ENCODE measurements around the gene POC1A. TPM values are rescaled to one million over a fixed set of nuclear protein-coding genes. Genes with fewer than 3 reads are reported as not detected.

The POC1A gene
- total and polyA plus RNA-seq, 2 experiments from 2014 or later, result 19.1 to 26.7 TPM

- H3K27me3 Mint-ChIP-seq (ENCODE audit: insufficient read depth, low read depth, poor library complexity), result peaks cover 2% of the 10 kb centered on the region
- DNase-seq (ENCODE audit: low spot score) (no peak), ATAC-seq (no peak)
- Histone ChIP-seq H3K27me3 (ENCODE audit: insufficient read depth) (no peaks in the 10 kb centered on the region), H3F3A (replicated peaks; ENCODE audit: low read depth) (0 out of 2 replicates have a peak, but pooled peaks cover 4% of the 10 kb centered on the region), H4K20me1 (replicated peaks; ENCODE audit: insufficient read depth) (no peaks in the 10 kb centered on the region; the same call in 1 of the 2 replicates), H3K4me1 (ENCODE audit: insufficient read depth) (peaks cover 8% of the 10 kb centered on the region; the same call in 1 of the 2 replicates), H3K36me3 (ENCODE audit: insufficient read depth) (peaks cover 14% of the 10 kb centered on the region), H2AFZ (no peak overlapping the region), H3K27ac (ENCODE audit: low read depth) (no peak overlapping the region), H3K4me2 (no peak overlapping the region), H3K9me2 (ENCODE audit: insufficient read depth) (no peaks in the 10 kb centered on the region), H3K79me2 (replicated peaks; ENCODE audit: insufficient read depth) (peaks cover 16% of the 10 kb centered on the region), H3K4me3 (no peak overlapping the region)
- peaks cover 44% of the 10 kb centered on the region for H3K36me3 Mint-ChIP-seq (ENCODE audit: low read depth)
- no peak for TF ChIP-seq REST (IDR thresholded peaks at IDR 0.05; ENCODE audit: unreplicated experiment)
- TF ChIP-seq ZNF331 (CRISPR knock-in tag; IDR thresholded peaks at IDR 0.05; ENCODE audit: low read depth), result no peak
- TF ChIP-seq ZNF462 (CRISPR knock-in tag; IDR thresholded peaks at IDR 0.05), result no peak
- TF ChIP-seq NANOG (IDR thresholded peaks at IDR 0.05; ENCODE audit: borderline replicate concordance), result no peak
- no peak for TF ChIP-seq ETS1 (IDR thresholded peaks at IDR 0.05)
- TF ChIP-seq JUNB (IDR thresholded peaks at IDR 0.05; ENCODE audit: unreplicated experiment), result no peak
- TF ChIP-seq CREB1 (CRISPR knock-in tag; IDR thresholded peaks at IDR 0.05; ENCODE audit: low read depth), result no peak
- no peak for TF ChIP-seq STAT1 (IDR thresholded peaks at IDR 0.05; ENCODE audit: unreplicated experiment)
- no peak for TF ChIP-seq EZH2 (IDR thresholded peaks at IDR 0.05; ENCODE audit: low read depth, unreplicated experiment)
- no peak for TF ChIP-seq ZNF114 (CRISPR knock-in tag; IDR thresholded peaks at IDR 0.05)
- no peak for TF ChIP-seq EZH2phosphoT487 (IDR thresholded peaks at IDR 0.05; ENCODE audit: unreplicated experiment)
- no peak for TF ChIP-seq CTCF (conservative IDR thresholded peaks at IDR 0.05; ENCODE audit: low read depth in 2 of 2)
- TF ChIP-seq POLR2AphosphoS5 (IDR thresholded peaks at IDR 0.05; ENCODE audit: low read depth), result no peak
- no peak overlapping the region for H3K4me3 Mint-ChIP-seq
- no peaks in the 10 kb centered on the region for H3K9me3 Mint-ChIP-seq
- peaks cover 21% of the 10 kb centered on the region for H3K4me1 Mint-ChIP-seq
- H3K27ac Mint-ChIP-seq, result no peak overlapping the region
These were observed 3.9 kb downstream of the POC1A start for GRCh38 chr3:52150357-52150756.

Measured in GM23338 (cell line).